GM12864 (cell line): Measurements from ENCODE around the gene TRAPPC12.
"Not testable (repeated sequence)": the region's sequence is repeated elsewhere in the genome, so short reads cannot be mapped to it uniquely, and the experiment has no call there.

Experiments used
- DNase-seq: peaks from one replicate; pipeline ENCODE4 v3.0.0-alpha.2; 2011; ENCODE audit warnings: low read depth
- H3K4me3 ChIP-seq: 2 replicates; pipeline ENCODE4 v1.5.1; 2011; ENCODE audit warnings: mild to moderate bottlenecking, low read depth, low read length, control low read depth
- CTCF ChIP-seq: IDR thresholded peaks from 2 replicates; pipeline ENCODE4 v1.5.1; 2011; ENCODE audit warnings: low read depth, mild to moderate bottlenecking, moderate library complexity, low read length, control low read depth, inconsistent platforms; ENCODE audit errors: missing control alignments

TRAPPC12 gene

GRCh38 chr2:3354986-3355385, 24.5 kb upstream of the TRAPPC12 start:
- no peak overlapping the region for H3K4me3 ChIP-seq
- DNase-seq: no peak

GRCh38 chr2:3355951-3356569, 23.4 kb upstream of the TRAPPC12 start:
- DNase-seq: no peak
- no peak overlapping the region for H3K4me3 ChIP-seq
- no peak for TF ChIP-seq CTCF

More at GRCh38 chr2:3354986-3355385, 24.5 kb upstream of the TRAPPC12 start:
- no peak for TF ChIP-seq CTCF

- no peak overlapping the region for H3K4me3 ChIP-seq
- no peak for DNase-seq
- no peak for TF ChIP-seq CTCF
Measured at GRCh38 chr2:3356799-3357198, 22.7 kb upstream of the TRAPPC12 start.

GRCh38 chr2:3357446-3357845, 22.0 kb upstream of the TRAPPC12 start:
- H3K4me3 ChIP-seq, DNase-seq: not testable (repeated sequence)

GRCh38 chr2:3357926-3358325, 21.6 kb upstream of the TRAPPC12 start:
- no peak for TF ChIP-seq CTCF
- DNase-seq: no peak
- H3K4me3 ChIP-seq: no peak overlapping the region

- no peak overlapping the region for H3K4me3 ChIP-seq
- no peak for TF ChIP-seq CTCF
- no peak for DNase-seq
Measured at GRCh38 chr2:3361518-3362389, 17.7 kb upstream of the TRAPPC12 start.

- no peak for TF ChIP-seq CTCF
- H3K4me3 ChIP-seq: no peak overlapping the region
- no peak for DNase-seq
Measured at GRCh38 chr2:3365219-3365618, 14.3 kb upstream of the TRAPPC12 start.
